T-helper 1 cell treated with Interleukin-12 subunit alpha and Interleukin-12 subunit beta and Interleukin-4 antibody, amounts not matched to agents 30 μg/mL and 1 μg/mL, for 36 hours (primary cell): Measurements from ENCODE around the gene DCTN4.

Experiments used
- H3K27ac Mint-ChIP-seq: one replicate; pipeline ENCODE4 v1.8.0; 2021; ENCODE audit warnings: mild to moderate bottlenecking, mixed read lengths
- H3K27me3 Mint-ChIP-seq: one replicate; pipeline ENCODE4 v1.8.0; 2021; ENCODE audit warnings: low read depth, mixed read lengths
- H3K36me3 Mint-ChIP-seq: one replicate; pipeline ENCODE4 v1.8.0; 2021; ENCODE audit warnings: low read depth, mixed read lengths
- H3K4me1 Mint-ChIP-seq: one replicate; pipeline ENCODE4 v1.8.0; 2021; ENCODE audit warnings: low read depth, mixed read lengths
- H3K4me3 Mint-ChIP-seq: one replicate; pipeline ENCODE4 v1.8.0; 2021; ENCODE audit warnings: mild to moderate bottlenecking, moderate library complexity, mixed read lengths
- H3K9me3 Mint-ChIP-seq: one replicate; pipeline ENCODE4 v1.8.0; 2021; ENCODE audit warnings: mixed read lengths

DCTN4 gene

DNA sequence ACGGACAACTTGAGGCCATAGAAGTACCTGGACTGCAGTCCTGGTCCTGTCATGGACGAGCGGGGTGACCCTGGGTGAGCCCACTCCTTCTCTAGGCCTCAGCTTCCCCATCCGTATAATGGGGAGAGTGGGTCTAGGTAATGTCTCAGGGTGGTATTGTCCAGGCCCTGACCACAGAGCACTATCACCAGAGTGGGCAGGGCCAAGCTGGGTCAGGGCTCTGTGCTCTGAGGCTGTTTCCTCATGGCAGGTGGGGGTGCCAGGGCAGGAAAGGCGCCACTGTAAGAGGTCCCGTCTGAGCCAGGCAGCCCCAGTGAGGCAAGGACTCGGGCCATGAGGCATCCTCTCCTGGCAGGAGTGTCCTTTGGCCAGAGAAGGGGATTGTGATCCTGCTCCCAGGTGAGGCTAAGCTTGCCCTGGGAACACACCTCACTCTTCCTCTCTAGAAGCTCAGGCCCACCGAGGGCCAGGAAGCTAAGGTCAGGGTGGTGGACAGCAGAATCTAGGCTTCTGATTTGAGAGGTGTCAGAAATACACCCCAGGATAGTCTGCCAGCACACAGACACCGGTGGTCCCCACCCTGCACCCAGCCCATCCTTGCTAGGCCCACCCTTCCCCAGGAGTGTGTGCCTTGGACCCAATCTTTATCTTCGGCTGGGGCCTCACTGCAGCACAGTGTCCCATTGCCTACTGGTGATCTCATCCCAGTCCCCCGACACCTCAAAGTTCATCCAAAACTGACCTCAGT lies 99.3 kb downstream of the DCTN4 start:
- no peaks in the 10 kb centered on the region for H3K36me3 Mint-ChIP-seq
- H3K27me3 Mint-ChIP-seq: peaks cover 14% of the 10 kb centered on the region
- H3K9me3 Mint-ChIP-seq: no peaks in the 10 kb centered on the region
- H3K4me3 Mint-ChIP-seq: no peak overlapping the region
- H3K4me1 Mint-ChIP-seq: peaks cover 6% of the 10 kb centered on the region
- no peak overlapping the region for H3K27ac Mint-ChIP-seq

DNA sequence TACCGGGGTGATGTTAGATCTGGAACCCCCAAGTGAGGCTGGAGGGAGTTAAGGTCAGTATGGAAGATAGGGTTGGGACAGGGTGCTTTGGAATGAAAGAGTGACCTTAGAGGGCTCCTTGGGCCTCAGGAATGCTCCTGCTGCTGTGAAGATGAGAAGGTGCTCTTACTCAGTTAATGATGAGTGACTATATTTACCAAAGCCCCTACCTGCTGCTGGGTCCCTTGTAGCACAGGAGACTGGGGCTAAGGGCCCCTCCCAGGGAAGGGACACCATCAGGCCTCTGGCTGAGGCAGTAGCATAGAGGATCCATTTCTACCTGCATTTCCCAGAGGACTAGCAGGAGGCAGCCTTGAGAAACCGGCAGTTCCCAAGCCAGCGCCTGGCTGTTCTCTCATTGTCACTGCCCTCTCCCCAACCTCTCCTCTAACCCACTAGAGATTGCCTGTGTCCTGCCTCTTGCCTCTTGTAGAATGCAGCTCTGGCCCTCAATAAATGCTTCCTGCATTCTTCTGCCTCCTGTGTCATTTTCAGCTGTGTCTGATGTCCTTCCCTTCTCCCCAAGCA lies 100.0 kb downstream of the DCTN4 start:
- no peaks in the 10 kb centered on the region for H3K9me3 Mint-ChIP-seq
- no peak overlapping the region for H3K27ac Mint-ChIP-seq
- no peaks in the 10 kb centered on the region for H3K36me3 Mint-ChIP-seq
- peaks cover 13% of the 10 kb centered on the region for H3K27me3 Mint-ChIP-seq
- peaks cover 6% of the 10 kb centered on the region for H3K4me1 Mint-ChIP-seq
- H3K4me3 Mint-ChIP-seq: no peak overlapping the region
